NCI-H1417 (cell line): ENCODE data around the gene RNGTT.
A peak's percentile ranks its signal among the peaks of the same experiment; 100 is the strongest.
"Not testable (repeated sequence)": the region's sequence is repeated elsewhere in the genome, so short reads cannot be mapped to it uniquely, and the experiment has no call there.

Source experiments
- DNase-seq, 3 experiments: peaks; one replicate each; lab custom pipeline; 2025; lab: John Stamatoyannopoulos, UW

RNGTT gene

DNA sequence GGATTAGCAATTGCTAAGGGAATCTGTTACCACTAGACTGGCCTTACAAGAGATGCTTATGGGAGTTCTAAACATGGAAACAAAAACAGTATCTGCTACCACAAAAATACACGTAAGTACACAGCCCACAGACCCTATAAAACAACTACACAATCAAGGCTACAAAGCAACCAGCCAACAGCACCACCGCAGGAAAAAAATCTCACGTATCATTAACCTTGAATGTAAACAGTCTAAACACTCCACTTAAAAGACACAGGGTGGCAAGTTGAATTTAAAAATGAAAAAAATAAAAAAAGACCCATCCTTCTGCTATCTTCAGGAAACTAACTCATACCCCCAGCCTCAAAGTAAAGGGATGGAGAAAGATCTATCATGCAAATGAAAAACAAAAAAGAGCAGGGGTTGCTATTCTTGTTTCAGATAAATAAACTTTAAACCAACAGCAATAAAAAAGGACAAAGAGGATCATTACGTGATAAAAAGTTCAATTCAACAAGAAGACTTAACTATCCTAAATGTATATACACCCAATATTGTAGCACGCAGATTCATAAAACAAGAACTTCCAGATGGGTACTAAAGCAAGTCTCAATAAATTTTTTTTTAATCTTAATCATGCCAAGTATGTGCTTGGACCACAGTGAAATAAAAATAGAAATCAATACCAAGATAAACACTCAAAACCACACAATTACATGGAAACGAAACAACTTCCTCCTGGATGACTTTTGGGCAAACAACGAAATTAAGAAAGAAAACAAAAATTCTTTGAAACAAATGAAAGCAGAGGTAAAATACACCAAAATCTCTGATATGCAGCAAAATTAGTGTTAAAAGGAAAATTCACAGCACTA is 52.3 kb downstream of the RNGTT start:
- peak in 2 of 3 experiments; percentile 14 to 58 for DNase-seq

- no peak for DNase-seq
Observed at GRCh38 chr6:88908598-88909548, 54.5 kb downstream of the RNGTT start.

GRCh38 chr6:88907148-88907547 is 56.3 kb downstream of the RNGTT start:
- not testable (repeated sequence) for DNase-seq

- no peak for DNase-seq
Observed at GRCh38 chr6:88899569-88900316, 63.7 kb downstream of the RNGTT start.

- no peak for DNase-seq
Observed at GRCh38 chr6:88895911-88896310, 67.5 kb downstream of the RNGTT start.

DNA sequence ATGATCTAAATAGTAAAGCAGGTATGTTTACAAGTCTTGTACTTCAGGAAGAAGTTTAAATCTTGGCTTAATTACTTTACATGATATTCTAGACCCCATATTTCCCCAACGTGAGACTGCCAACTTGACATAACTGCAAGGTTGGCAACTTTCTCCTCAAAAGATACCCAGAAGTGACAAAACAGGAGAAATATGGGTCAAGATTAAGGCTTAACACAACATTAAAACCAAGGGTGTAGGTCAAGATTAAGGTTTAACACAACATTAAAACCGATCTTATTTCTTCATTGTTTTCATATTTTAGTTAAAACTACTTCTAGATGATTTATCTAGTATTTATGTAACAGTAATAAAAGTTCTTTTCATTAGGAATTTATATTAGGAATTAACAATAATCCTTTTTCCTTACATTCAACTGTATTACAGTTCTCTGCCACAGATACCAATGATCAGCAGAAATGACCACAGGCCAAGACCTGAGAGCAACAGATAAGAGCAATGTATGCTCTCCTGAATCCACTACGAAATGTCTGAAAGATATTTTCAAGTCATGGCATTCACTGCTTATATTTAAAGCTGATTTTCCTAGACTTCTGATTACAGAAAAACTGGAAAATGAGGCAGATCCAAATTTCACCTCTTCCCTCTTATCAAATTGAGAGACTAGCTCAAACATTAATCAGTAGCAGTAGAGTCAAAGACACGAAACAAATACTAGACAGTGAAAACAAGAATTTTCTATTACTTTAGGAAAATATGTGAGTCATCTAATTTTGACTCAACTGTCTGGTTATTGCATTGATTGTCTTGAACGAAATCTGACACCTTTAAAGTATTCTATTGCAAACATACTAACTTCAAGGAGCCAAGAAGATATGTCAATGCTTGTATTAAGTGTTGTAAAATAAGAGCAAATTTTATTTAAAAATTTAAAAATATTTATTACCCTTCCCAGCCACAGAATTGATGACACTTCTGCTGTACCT is 72.3 kb downstream of the RNGTT start:
- DNase-seq, result no peak

GRCh38 chr6:88890394-88890793 is 73.0 kb downstream of the RNGTT start:
- DNase-seq, result no peak

DNA sequence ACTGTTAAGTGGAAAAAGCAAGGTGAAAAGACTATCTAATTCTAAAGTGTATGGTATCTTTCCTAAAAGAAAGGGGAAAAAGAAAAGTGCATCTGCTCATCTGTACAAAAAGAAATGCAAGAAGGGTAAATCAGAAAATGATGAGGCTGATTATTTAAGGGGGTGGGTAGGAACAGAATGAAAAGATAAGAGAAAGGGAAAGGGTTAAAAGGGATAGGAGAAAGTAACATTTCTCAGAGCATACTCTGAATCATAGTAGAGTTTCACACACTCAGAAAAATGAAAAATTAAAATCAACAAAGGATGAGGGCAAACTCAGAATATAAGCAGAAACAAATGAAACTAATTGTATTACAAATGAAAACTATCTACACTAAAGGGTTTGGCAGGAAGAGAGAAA is 79.1 kb downstream of the RNGTT start:
- DNase-seq, result no peak

- no peak for DNase-seq
Observed at GRCh38 chr6:88882536-88882935, 80.9 kb downstream of the RNGTT start.

DNA sequence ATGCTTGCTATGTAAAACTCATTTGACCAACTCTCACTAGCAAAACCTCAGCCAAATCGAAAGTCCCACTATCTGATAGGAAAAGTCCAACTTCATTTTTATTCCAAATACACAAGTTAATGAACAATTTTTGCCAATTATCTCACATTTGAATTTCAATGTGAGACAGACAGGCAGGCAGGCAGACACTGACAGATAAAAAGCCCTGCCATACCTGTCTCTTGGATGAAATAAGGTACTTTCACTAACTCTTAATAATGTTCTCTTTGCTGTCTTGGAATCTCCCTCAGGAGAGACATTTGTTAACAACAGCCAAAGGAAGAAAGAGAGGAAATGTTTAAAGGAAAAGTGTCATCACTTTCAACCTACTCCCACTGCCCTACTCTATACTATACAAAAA is 82.0 kb downstream of the RNGTT start:
- DNase-seq, result no peak

DNA sequence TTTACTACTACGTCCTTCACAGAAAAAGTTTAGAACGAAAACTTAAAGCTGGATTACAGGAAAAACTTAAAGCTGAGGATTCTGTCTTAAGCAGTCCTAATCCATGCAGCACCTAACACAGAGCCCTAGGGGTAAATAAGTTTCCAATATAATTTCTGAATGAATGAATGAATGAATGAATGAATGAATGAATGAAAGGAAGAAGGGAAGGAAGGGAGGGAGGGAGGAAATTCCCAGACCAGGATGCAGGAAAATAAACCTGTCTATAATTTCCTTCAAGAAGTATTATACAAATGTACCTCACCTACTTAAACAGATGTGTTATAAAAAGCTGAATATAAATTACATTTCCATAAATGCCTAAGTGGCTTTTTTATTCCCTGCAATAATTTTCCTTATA is 83.4 kb downstream of the RNGTT start:
- no peak for DNase-seq

DNA sequence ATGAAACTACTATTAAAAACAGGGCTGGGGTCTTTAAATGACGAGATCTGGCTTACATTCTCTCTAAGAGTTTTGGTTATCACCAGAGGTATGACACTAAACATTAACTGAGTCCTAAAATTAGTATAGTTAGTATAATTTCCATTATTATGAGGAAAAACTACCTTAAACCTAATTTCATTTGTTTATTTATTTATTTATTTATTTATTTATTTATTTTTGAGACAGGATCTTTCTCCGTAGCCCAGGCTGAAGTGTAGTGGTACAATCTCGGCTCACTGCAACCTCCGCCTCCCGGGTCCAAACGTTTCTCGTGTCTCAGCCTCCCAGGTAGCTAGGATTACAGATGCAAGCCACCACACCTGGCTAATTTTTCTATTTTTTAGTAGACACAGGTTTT is 85.5 kb downstream of the RNGTT start:
- DNase-seq, result no peak

DNA sequence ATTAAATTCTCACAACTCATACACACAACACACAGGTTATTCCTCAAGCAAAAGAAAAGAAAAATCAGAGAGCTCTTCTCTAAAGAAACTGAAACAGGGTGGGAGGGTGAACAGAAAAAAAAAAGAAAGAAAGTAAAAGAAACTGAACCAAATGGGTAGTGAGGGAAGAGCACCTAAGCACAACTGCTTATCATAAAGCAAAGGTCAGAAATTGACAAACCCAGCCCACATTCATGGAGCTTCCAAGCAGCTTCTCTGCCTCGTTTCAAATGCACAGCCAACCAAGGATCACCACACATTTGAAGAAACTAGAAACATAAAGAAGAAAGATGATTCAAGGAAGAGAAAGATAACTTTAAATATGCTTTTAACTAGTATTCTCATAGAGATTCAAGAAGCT is 90.5 kb downstream of the RNGTT start:
- DNase-seq, result no peak

- DNase-seq, result no peak
Observed at GRCh38 chr6:88871498-88871897, 91.9 kb downstream of the RNGTT start.

- peak; percentile 36 to 80 (median 67) for DNase-seq
Observed at GRCh38 chr6:88870717-88871330, 92.6 kb downstream of the RNGTT start.

GRCh38 chr6:88869263-88870020 is 94.0 kb downstream of the RNGTT start:
- no peak for DNase-seq

DNA sequence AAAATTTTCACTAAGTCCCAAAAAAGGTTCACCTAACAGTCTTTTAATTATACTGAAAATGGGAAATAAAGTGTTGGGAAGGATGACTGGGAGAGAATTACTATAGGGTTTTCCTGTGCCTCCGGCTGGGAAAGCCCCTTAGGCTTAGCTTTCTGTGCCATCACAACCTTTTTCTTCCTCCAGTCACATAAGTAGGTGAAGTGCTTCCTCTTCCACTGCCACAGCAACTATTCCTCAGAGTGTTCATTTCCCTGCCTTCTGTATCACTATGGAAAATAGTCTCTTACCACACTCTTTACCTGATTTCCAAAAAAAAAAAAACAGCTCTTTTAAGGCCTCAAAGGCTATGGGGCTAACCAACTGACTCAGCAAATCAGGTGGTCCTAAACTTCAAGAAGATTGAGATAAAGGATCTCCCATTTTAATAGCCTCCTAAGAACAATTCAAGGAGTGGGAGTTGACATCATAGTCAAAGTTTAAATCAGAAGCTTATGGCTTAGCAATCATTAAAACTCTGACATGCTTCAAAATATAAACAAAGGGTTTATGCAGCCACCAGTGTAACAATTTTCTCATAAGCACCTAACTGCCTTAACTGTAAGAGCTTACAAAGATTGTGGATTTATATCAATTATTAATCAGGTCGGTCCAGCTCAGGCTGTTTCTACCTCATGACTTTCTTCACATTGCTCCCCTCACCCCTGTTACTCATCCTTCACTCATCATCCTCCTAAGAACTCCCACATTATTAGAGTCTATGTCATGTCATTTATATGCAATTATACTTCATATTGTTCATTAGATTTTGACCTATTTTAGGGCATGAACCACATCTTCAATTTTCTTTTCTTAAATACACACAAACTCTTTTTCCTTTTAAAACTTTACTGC is 95.3 kb downstream of the RNGTT start:
- no peak for DNase-seq

- DNase-seq, result no peak
Observed at GRCh38 chr6:88866856-88867255, 96.6 kb downstream of the RNGTT start.

- no peak for DNase-seq
Observed at GRCh38 chr6:88865275-88865674, 98.1 kb downstream of the RNGTT start.
